ENCODE results near the gene DHCR24. TPM values are rescaled to one million over a fixed set of nuclear protein-coding genes. Genes with fewer than 3 reads are reported as not detected.

DHCR24 gene
- total RNA-seq, 1 donor from 2014 or later, result 12.8 TPM

DNA sequence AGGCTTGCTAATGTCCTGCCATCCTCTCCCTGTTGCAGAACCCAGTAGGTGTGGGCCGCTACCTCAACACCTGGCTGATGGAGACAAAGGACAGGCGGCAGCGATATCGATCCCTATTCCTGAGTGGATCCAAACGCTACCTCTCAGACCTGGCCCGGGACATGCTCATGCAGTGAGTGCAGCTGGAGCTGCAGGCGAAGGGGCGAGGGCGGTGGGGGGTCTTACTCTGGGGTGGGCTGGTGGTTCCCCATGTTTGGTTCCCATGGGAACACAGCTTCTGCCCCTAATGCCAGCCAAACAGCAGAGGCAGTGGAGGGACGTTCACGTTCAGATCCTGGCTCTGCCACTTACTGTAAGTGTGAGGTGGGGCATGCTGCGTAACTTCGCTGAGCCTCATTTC is 70.0 kb downstream of the DHCR24 start:
- no peak for TF ChIP-seq CTCF (IDR thresholded peaks at IDR 0.05; ENCODE audit: borderline replicate concordance)
- Histone ChIP-seq H3K9me3 (replicated peaks) (peaks cover 5% of the 10 kb centered on the region), H3K27ac (replicated peaks) (no peak overlapping the region), H3K36me3 (no peaks in the 10 kb centered on the region), H3K4me1 (no peaks in the 10 kb centered on the region), H3K27me3 (ENCODE audit: low read depth) (peaks cover 14% of the 10 kb centered on the region), H3K4me3 (no peak overlapping the region)
- no peak for DNase-seq
- intact Hi-C loops (cut with micrococcal nuclease), result no loop called here

DNA sequence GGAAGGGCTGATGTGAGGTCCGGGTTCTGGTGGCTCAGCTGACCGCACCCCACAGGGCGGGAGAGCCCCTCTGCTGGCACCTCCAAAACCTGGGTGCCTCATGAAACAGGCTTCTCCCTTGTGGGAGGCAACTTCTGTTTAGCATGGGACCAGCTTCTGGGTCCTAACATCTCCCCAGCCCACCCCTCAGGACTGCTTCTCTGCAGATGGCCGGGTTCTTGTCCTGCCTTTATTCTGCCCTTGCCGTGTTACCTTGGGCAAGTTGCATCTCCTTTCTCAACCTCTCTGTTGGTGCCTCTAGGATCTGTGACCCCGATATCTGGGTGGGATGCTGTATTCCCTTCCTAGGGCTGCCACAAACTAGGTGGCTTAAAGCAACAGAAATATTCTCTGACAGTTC is 70.9 kb downstream of the DHCR24 start:
- Histone ChIP-seq H3K4me1 (no peaks in the 10 kb centered on the region), H3K4me3 (no peak overlapping the region), H3K27ac (replicated peaks) (no peak overlapping the region), H3K27me3 (ENCODE audit: low read depth) (peaks cover 14% of the 10 kb centered on the region), H3K36me3 (no peaks in the 10 kb centered on the region), H3K9me3 (replicated peaks) (peaks cover under 1% of the 10 kb centered on the region)
- no peak for DNase-seq
- intact Hi-C loops (cut with micrococcal nuclease), result no loop called here
- no peak for TF ChIP-seq CTCF (IDR thresholded peaks at IDR 0.05; ENCODE audit: borderline replicate concordance)

DNA sequence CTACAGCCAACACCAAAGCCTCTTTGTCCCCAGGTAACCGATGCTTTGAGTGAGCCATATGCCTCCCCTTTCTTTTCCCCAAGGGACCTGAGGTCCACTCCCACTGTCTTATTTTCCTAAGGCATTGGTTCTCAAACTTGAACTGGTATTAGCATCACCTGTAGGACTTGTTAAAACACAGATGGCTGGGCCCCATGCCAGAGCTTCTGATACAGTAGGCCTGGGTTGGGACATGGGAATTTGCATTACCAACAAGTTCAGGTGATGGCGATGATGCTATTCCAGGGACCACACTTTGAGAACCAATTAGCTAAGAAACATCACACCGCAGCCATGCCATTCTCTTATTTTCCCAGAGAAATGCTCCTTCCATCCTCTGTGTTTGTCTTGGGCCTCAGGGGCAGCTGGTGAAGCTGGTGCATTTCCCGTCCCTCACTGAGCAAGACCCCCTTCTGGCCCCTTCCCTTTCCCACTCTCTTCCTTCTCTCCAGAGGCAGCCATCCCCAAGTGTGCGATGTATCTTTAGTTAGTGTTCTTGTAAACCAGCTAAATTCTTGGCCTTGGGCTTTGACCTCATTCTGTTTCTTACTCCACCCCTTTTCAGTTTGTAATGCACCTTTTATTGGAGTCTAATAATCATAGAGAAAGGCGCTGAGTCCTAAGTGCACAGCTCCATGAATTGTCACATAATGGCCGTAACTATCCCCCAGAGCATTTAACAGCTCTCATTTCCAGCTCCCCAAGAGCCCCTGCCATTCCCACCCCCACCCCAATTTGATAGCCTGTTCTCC is 71.7 kb downstream of the DHCR24 start:
- Histone ChIP-seq H3K36me3 (no peaks in the 10 kb centered on the region), H3K4me1 (no peaks in the 10 kb centered on the region), H3K27ac (replicated peaks) (no peak overlapping the region), H3K27me3 (ENCODE audit: low read depth) (peaks cover 14% of the 10 kb centered on the region), H3K4me3 (no peak overlapping the region), H3K9me3 (replicated peaks) (no peaks in the 10 kb centered on the region)
- no peak for DNase-seq
- intact Hi-C loops (cut with micrococcal nuclease), result no loop called here
- TF ChIP-seq CTCF (IDR thresholded peaks at IDR 0.05; ENCODE audit: borderline replicate concordance), result no peak

DNA sequence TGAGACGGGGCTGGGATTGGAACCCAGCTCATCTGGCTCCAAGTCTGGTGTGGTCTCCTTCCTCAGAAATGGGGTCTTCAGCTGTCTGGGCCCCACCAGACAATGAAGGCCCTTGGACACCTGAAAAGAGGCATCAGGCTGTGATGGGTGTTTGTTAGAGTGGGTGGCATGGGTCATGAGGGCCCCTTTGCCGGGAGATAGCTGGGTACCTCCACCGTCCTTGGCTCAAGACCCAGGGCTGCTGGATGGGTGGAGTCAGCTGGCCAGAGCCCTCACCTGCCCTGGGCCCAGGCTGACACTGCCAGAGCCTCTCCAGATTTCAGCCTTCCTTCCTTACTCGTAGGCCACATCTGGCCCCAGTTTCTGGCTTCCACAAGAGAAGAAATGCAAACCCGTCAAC is 72.4 kb downstream of the DHCR24 start:
- no peak for DNase-seq

DNA sequence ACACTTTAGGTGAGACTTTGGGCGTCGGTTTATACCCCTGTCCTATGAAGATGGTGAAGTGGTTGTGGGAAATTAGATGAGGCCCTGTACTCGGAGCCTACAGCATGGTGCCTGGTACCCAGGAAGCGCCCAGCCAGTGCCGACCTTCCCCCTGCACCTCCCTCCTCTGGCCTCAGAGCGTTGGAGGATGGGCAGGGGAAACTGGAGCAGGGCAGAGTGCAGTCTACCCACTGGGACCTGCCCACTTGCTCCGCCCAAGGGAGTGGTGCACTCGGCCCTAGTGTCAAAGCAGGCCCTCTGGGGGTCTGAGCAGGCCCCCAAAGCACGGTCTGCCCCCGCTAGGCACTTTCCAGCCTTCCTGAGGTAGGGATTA is 72.9 kb downstream of the DHCR24 start:
- no peak for DNase-seq
- peaks cover 14% of the 10 kb centered on the region for H3K27me3 ChIP-seq (ENCODE audit: low read depth)
- H3K36me3 ChIP-seq, result no peaks in the 10 kb centered on the region
- H3K9me3 ChIP-seq (replicated peaks), result no peaks in the 10 kb centered on the region
- TF ChIP-seq CTCF (IDR thresholded peaks at IDR 0.05; ENCODE audit: borderline replicate concordance), result no peak
- H3K4me3 ChIP-seq, result no peak overlapping the region
- no peak overlapping the region for H3K27ac ChIP-seq (replicated peaks)
- intact Hi-C loops (cut with micrococcal nuclease), result no loop called here
- no peaks in the 10 kb centered on the region for H3K4me1 ChIP-seq

More for the DNA sequence above, 72.4 kb downstream of the DHCR24 start:
- intact Hi-C loops (cut with micrococcal nuclease), result no loop called here
- H3K9me3 ChIP-seq (replicated peaks), result no peaks in the 10 kb centered on the region
- H3K4me3 ChIP-seq, result no peak overlapping the region
- TF ChIP-seq CTCF (IDR thresholded peaks at IDR 0.05; ENCODE audit: borderline replicate concordance), result no peak
- no peak overlapping the region for H3K27ac ChIP-seq (replicated peaks)
- H3K36me3 ChIP-seq, result no peaks in the 10 kb centered on the region
- H3K27me3 ChIP-seq (ENCODE audit: low read depth), result peaks cover 14% of the 10 kb centered on the region
- no peaks in the 10 kb centered on the region for H3K4me1 ChIP-seq
